ENCODE results near the gene ZMIZ2.
"Not testable (repeated sequence)": the region's sequence is repeated elsewhere in the genome, so short reads cannot be mapped to it uniquely, and the experiment has no call there.

ZMIZ2 gene

DNA sequence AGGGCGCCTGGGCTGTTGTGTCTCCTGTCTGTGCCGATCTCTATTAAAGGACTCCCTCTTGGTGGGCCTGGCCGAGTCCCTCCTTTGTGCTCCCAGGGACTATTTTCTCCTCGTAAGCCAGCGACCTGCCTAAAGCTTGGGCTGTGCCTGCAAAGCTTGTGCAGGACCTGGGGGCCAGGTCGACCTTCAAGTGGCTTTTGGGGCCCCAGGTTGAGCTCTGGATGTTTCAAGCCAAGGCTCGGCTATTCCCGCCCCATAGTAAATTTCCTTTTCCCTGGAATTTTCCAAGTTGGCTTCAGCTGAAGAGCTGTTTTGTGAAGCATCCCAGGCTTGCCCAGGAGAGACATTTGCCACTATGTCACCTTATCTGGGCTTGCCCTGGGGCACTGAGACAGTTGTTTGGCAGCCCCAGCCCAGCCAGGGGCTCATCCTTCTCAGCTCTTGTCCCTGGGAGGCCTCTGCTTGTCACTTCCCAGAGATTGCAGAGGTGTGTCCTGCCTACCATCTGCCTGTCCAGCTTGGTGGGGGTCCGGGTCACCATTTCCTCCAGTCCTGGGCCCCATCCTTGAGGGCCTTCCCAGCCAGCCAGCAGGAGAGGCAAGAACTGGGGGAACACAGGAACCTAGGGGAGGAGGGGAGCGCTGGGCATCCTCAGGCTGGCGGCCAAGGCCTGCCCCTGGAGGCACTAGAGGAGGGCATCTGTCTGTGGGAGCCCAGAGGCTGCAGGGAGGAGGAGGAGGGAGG lies 20.2 kb downstream of the ZMIZ2 start:
- no peak overlapping the region for H3K4me3 ChIP-seq (ENCODE audit: low read length)
- no peak for DNase-seq (ENCODE audit: low read depth)
- TF ChIP-seq CTCF (conservative IDR thresholded peaks at IDR 0.05; ENCODE audit: low read depth, low read length): no peak

GRCh38 chr7:44769376-44769775 lies 20.7 kb downstream of the ZMIZ2 start:
- H3K4me3 ChIP-seq (ENCODE audit: low read length): no peak overlapping the region
- no peak for TF ChIP-seq CTCF (conservative IDR thresholded peaks at IDR 0.05; ENCODE audit: low read depth, low read length)
- no peak for DNase-seq (ENCODE audit: low read depth)

DNA sequence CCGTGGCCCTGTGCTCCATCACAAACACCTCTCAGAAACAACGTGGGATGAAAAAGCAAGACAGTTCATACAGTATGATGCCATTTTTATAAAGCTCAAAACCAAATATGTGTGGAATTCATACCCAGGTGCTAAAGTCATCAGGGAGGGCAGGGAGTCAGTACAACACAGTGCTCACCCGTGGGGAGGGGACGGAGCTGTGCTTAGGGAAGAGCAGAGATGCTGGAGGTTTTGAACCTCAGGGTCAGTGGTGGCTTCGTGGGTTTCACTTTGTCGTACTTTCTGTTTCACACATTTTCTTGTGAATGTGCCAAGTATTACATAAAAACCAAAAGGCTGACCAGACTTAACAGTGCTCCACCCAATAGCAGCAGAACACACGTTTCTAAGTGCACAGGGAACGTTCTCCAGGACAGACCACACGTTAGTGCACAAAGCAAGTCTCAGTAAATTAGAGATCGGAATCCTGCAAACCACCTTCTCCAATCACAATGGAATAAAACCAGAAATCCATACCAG lies 21.2 kb downstream of the ZMIZ2 start:
- peak; percentile 26 for DNase-seq (ENCODE audit: low read depth)
- no peak for TF ChIP-seq CTCF (conservative IDR thresholded peaks at IDR 0.05; ENCODE audit: low read depth, low read length)
- no peak overlapping the region for H3K4me3 ChIP-seq (ENCODE audit: low read length)

- no peak for TF ChIP-seq CTCF (conservative IDR thresholded peaks at IDR 0.05; ENCODE audit: low read depth, low read length)
- DNase-seq (ENCODE audit: low read depth): no peak
- no peak overlapping the region for H3K4me3 ChIP-seq (ENCODE audit: low read length)
These were observed 22.7 kb downstream of the ZMIZ2 start for GRCh38 chr7:44771358-44771757.

DNA sequence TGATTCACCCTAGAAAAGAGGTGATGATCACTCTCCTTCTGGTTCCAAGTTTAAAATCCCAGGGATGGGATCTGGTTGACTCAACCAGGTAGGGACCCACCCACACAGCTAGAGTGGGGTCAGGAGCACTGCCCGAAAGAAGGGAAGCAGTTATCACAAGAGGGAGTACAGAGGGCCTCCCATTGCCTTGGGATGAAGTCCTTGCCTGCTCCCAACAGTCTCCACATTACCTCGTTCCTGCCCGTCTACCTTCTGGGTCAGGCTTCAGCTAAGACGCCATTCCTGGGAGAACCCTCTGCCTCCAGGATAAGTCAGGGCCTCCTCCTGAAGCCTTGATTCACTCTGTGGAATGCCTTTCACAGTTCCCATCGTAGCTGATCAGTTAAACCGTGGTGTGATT lies 23.8 kb downstream of the ZMIZ2 start:
- TF ChIP-seq CTCF (conservative IDR thresholded peaks at IDR 0.05; ENCODE audit: low read depth, low read length): no peak
- H3K4me3 ChIP-seq (ENCODE audit: low read length): no peak overlapping the region
- DNase-seq (ENCODE audit: low read depth): no peak

DNA sequence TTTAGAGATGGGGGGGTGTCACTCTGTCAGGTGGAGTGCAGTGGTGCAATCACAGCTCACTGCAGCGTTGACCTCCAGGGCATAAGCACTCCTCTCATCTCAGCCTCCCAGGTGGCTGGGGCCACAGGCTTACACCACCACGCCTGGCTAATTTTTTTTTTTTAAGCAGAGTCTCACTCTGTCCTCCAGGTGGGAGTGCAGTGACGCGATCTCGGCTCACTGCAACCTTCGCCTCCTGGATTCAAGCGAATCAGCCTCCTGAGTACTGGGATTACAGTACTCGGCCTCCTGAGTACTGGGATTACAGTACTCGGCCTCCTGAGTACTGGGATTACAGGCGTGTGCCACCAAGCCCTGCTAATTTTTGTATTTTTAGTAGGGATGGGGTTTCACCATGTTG lies 24.2 kb downstream of the ZMIZ2 start:
- no peak for TF ChIP-seq CTCF (conservative IDR thresholded peaks at IDR 0.05; ENCODE audit: low read depth, low read length)
- DNase-seq (ENCODE audit: low read depth): no peak
- H3K4me3 ChIP-seq (ENCODE audit: low read length): no peak overlapping the region

DNA sequence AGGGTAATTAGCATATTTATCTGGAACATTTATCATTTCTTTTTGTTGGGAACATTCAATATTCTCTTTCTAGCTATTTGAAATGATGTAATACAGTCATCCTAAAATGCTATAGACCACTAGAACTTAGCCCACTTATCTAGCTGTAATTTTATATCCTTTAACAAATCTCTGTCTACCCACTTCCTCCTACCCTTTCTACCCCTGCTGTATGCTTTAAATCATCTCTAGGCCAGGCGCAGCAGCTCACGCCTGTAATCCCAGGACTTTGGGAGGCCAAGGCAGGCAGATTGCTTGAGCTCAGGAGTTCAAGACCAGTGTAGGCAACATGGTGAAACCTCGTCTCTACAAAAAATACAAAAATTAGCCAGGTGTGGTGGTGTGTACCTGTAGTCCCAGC lies 25.8 kb downstream of the ZMIZ2 start:
- DNase-seq (ENCODE audit: low read depth): not testable (repeated sequence)

More for the DNA sequence above, 25.8 kb downstream of the ZMIZ2 start:
- not testable (repeated sequence) for H3K4me3 ChIP-seq (ENCODE audit: low read length)

All from retinal pigment epithelial cell (primary cell).